ENCODE results near the gene ANKRD6.

- TF ChIP-seq EZH2 (IDR thresholded peaks at IDR 0.05; ENCODE audit: borderline replicate concordance, insufficient read depth, low read depth, low read length, poor library complexity, severe bottlenecking) (no peak), CTCF (IDR thresholded peaks at IDR 0.05) (no peak)
These were observed 72.9 kb downstream of the ANKRD6 start for GRCh38 chr6:89505847-89506246.

Data from B cell (primary cell).